AG09319 (cell line): ENCODE measurements around the gene ALDH1L1.

ENCODE experiments used
- DNase-seq: peaks from one replicate; pipeline ENCODE4 v3.0.0-alpha.2; 2010; ENCODE audit warnings: low read depth; ENCODE audit errors: extremely low read depth
- TF ChIP-seq, protein P1 (sequence below): IDR thresholded peaks from 2 replicates; pipeline ENCODE4 v1.5.1; 2011; ENCODE audit warnings: low read depth, mild to moderate bottlenecking, inconsistent platforms, low read length, moderate library complexity

The ALDH1L1 gene

DNA sequence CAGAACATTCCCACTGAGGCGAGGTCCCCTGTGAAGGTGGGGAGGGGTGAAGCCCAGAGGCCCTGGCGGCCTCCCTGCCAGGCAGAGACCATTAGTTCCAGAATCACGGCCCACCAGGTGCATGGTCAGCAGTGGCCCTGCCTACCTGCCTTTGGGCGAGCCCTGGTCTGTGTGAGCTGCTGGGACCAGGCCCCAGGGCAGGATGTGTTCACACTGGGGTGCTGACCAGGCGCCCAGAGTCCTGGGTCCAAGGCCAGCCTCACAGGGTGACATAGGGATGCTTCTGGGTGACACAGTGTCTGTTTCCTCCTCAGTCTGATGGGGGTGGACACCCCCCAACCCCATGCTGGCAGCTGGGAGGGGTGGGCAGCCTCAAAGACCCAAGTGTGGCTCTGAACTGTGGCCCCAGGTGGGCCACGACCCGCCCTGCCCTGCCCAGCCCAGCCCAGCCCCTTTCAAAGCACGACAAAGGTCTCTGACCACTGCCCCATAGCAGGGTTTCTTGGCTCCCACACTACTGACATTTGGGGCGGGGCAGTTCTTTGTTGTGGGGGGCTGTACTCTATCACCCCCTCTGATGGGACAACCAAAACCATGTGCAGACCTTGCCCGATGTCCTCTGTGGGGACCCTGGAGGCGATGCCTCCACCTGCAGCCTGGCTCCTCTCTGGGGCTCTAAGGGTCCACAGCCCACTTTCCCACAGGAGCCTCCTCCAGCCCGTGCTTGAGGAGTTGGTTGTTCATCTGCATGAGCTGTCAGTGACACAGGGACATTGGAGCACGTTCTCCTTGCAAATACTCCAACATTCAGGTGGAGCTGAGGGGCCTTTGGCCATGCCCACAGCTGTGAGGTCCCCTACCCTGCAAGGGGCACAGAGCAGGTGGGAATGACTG is 51.6 kb downstream of the ALDH1L1 start:
- DNase-seq: no peak
- TF ChIP-seq, protein P1, sequence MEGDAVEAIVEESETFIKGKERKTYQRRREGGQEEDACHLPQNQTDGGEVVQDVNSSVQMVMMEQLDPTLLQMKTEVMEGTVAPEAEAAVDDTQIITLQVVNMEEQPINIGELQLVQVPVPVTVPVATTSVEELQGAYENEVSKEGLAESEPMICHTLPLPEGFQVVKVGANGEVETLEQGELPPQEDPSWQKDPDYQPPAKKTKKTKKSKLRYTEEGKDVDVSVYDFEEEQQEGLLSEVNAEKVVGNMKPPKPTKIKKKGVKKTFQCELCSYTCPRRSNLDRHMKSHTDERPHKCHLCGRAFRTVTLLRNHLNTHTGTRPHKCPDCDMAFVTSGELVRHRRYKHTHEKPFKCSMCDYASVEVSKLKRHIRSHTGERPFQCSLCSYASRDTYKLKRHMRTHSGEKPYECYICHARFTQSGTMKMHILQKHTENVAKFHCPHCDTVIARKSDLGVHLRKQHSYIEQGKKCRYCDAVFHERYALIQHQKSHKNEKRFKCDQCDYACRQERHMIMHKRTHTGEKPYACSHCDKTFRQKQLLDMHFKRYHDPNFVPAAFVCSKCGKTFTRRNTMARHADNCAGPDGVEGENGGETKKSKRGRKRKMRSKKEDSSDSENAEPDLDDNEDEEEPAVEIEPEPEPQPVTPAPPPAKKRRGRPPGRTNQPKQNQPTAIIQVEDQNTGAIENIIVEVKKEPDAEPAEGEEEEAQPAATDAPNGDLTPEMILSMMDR: no peak

DNA sequence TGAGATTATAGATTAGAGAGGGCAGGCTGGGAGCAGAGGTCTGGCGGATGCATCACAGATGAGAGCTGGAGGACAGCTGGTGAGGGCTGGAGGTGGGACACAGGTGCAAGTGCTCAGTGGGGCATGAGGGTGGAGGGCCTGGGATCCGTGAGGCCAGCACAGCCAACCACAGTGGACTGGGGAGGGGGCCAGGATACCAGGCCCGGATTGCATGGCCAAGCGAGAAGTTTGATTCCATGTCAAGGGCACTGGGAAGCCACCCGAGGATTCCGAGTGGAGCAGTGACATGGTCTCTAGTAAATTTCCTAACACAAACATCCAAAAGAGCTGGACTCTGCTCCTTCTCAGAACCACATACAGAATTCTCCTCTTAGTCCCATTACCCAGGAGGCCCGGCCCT is 52.5 kb downstream of the ALDH1L1 start:
- no peak for DNase-seq

DNA sequence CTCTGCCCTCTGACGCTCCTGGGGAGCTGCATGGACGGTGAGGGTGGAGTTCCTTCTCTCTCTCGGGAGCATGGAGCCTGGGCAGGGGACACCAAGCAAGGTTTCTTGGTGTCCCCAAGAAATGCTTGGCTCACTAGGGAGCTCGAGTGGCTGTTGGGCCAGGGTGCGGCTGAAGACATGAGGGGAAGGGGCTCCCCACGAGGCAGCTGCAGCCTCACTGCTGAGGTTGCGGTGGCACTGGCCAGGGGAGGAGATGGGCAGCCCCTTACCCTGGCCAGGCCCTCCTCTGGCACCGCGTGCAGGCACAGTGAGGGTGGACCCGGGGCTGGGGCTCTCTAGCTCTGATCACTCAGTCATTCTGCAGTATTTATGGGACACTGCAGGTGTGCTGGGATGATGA is 52.9 kb downstream of the ALDH1L1 start:
- no peak for DNase-seq
- TF ChIP-seq, protein P1: no peak

More for the DNA sequence above, 52.5 kb downstream of the ALDH1L1 start:
- TF ChIP-seq, protein P1: no peak

DNA sequence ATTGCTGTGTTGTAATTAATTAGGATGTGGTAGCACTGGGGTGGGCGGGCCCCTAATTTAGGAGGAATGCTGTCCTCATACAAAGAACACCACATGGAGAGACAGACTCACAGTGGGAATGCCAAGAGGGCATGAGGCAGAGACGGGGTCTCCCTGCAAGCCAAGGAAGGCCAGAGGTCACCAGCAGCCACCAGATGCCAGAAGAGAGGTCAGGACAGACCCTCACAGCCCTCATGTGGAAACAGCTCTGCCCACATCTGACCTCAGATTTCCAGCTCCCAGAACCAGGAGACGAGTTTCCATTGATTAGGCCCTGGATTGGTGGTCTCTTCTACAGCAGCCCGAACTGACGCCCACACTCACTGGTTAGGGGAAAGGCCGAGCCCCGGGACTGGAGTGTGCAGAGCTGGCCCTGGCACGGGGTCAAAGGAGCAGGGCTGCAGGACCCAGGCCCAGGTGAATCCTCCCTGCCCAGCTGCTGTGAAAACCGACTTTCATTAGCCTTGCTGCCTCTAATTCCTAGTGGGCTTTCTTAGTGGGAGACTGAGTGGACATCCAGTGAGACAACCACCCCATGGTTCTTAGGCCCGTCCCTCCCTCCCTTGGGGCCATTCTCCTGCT is 53.5 kb downstream of the ALDH1L1 start:
- TF ChIP-seq, protein P1: no peak
- no peak for DNase-seq

DNA sequence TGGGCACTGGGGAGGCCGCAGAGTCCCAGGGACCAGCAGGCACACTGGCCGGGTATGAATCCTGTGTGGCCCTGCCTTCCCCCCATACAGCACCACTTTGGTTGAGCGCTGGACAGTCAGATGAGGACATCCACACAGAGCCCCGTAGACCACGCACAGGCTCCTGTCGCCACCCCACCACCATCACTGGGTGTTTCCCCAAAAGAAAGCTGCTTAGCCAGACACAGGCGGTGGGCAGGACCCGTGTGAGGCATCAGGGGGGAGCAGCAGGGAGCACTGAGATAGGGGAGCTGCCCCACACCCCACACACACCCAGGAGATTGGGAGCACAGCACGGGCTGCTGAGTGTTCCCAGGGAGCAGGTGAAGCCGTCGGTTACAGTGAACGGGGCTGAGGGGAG is 54.1 kb downstream of the ALDH1L1 start:
- DNase-seq: no peak
- TF ChIP-seq, protein P1: no peak

DNA sequence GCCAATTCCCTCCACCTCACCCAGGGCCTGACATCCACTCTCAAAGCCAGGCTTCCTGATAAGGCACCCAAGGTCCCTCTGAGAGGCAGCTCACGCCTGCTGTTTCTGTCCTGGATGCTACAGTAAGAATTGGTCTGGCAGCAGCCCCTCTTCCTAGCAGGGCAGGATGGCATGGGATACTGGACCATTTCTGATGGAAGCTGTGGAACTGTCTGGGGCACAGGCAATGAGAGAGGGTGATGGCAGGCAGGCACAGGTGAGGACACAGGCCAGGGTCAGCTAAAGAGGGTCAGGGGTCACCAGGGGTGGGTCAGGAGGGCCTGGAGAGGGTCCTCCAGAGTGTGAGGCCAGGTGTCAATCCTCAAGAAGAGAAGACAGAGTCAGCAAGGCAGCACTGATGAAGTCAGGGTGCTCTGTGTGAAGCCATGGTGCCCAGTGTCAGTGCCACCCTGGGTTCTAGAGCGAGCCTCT is 54.6 kb downstream of the ALDH1L1 start:
- no peak for DNase-seq

DNA sequence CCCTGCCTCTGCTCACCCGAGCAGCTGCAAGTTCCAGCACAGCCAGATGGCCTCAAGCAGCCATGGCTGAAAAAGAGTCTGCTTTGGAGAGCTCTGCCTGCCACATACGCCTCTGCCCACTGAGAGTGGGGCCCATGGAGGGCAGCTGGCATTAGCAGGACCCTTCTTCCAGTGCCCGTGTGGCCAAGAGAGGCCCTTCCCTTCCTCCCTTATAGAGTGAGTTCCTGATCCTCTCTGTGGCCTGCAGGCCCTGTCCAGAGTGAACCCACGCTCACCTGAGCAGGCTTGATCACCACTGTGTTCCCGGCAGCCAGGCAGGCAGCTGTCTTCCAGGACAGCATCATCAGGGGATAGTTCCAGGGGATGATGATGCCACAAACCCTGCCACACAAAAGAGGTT is 55.0 kb downstream of the ALDH1L1 start:
- TF ChIP-seq, protein P1: no peak
- no peak for DNase-seq

More for the DNA sequence above, 54.6 kb downstream of the ALDH1L1 start:
- TF ChIP-seq, protein P1: no peak
